Large intestine (tissue), 12 donors: Measurements from ENCODE around the gene MTHFD1L. TPM values are rescaled to one million over a fixed set of nuclear protein-coding genes. Genes with fewer than 3 reads are reported as not detected.
"Not testable (repeated sequence)": the region's sequence is repeated elsewhere in the genome, so short reads cannot be mapped to it uniquely, and the experiment has no call there.

Experiments used
- DNase-seq, 2 donors: peaks; one replicate each; pipeline versions ENCODE4 v3.0.0 to v3.0.0-alpha.2; 2013
- H3K27ac ChIP-seq: one replicate; pipeline ENCODE4 v1.5.1; 2013; ENCODE audit warnings: low read length
- H3K27me3 ChIP-seq: 2 replicates; pipeline ENCODE4 v1.6.1; 2013; ENCODE audit warnings: low read length; ENCODE audit not compliant: control insufficient read depth, insufficient read depth
- H3K36me3 ChIP-seq: 2 replicates; pipeline ENCODE4 v1.6.1; 2013; ENCODE audit warnings: low read length; ENCODE audit not compliant: control insufficient read depth, insufficient read depth
- H3K4me1 ChIP-seq: one replicate; pipeline ENCODE4 v1.6.1; 2013; ENCODE audit warnings: low read length; ENCODE audit not compliant: control insufficient read depth, insufficient read depth
- H3K4me3 ChIP-seq: one replicate; pipeline ENCODE4 v1.5.1; 2013; ENCODE audit warnings: low read length
- H3K9me3 ChIP-seq: one replicate; pipeline ENCODE4 v1.6.1; 2013; ENCODE audit warnings: mild to moderate bottlenecking, low read depth, low read length, moderate library complexity; ENCODE audit not compliant: control insufficient read depth
- WGBS: methylation state at CpG from one replicate; pipeline ENCODE4 v1.1.5; 2013; ENCODE audit warnings: low lambda C conversion rate; ENCODE audit not compliant: insufficient coverage; 5-methylcytosine and 5-hydroxymethylcytosine counted together
- long read RNA-seq, 11 donors: transcript quantifications; one replicate each; lab custom pipeline, GENCODE V29; 2026
- polyA plus RNA-seq: library from polyadenylated mRNA; unstranded; fragments of 120-200 nt; gene quantifications from one replicate; pipeline ENCODE4 v1.2.1, GENCODE V29; 2013

The MTHFD1L gene
- 11.7 TPM for polyA plus RNA-seq
- long read RNA-seq, donor 1, partial matches to known transcripts: 0 of 2 reads
- long read RNA-seq, donor 1, other reads (novel, unspliced or antisense): 0 of 2 reads
- long read RNA-seq, donor 2, partial matches to known transcripts: 0 of 1 reads
- long read RNA-seq, donor 2, other reads (novel, unspliced or antisense): 0 of 1 reads
- long read RNA-seq, donor 3, partial matches to known transcripts: 7 of 8 reads
- long read RNA-seq, donor 3, other reads (novel, unspliced or antisense): 0 of 8 reads
- long read RNA-seq, donor 4: 0 reads
- long read RNA-seq, donor 5, partial matches to known transcripts: 0 of 3 reads
- long read RNA-seq, donor 5, other reads (novel, unspliced or antisense): 0 of 3 reads
- long read RNA-seq, donor 6: 0 reads
- long read RNA-seq, donor 7, partial matches to known transcripts: 0 of 1 reads
- long read RNA-seq, donor 7, other reads (novel, unspliced or antisense): 0 of 1 reads
- long read RNA-seq, donor 8, partial matches to known transcripts: 0 of 1 reads
- long read RNA-seq, donor 8, other reads (novel, unspliced or antisense): 0 of 1 reads
- long read RNA-seq, donor 9, partial matches to known transcripts: 5 of 5 reads
- long read RNA-seq, donor 9, other reads (novel, unspliced or antisense): 0 of 5 reads
- long read RNA-seq, donor 10, partial matches to known transcripts: 0 of 2 reads
- long read RNA-seq, donor 10, other reads (novel, unspliced or antisense): 0 of 2 reads
- long read RNA-seq, donor 11, partial matches to known transcripts: 0 of 1 reads
- long read RNA-seq, donor 11, other reads (novel, unspliced or antisense): 0 of 1 reads

GRCh38 chr6:150865406-150866146, at the start of gene MTHFD1L:
Gene MTHFD1L, plus strand, starts transcription at chr6:150865702. Its CDS starts 121 bp downstream, at chr6:150865823.
- peak within 1 kb of the TSS; percentile 94 for H3K27ac ChIP-seq
- H3K9me3 ChIP-seq: no peaks in the 10 kb centered on the region
- no peaks in the 10 kb centered on the region for H3K36me3 ChIP-seq
- peak within 1 kb of the TSS; percentile 73 for H3K4me3 ChIP-seq
- peak; percentile 77 to 90 for DNase-seq
- peaks cover 7% of the 10 kb centered on the region for H3K4me1 ChIP-seq
- WGBS: no CpG with 5 or more reads among the region's 82 CpGs
- no peaks in the 10 kb centered on the region for H3K27me3 ChIP-seq

DNA sequence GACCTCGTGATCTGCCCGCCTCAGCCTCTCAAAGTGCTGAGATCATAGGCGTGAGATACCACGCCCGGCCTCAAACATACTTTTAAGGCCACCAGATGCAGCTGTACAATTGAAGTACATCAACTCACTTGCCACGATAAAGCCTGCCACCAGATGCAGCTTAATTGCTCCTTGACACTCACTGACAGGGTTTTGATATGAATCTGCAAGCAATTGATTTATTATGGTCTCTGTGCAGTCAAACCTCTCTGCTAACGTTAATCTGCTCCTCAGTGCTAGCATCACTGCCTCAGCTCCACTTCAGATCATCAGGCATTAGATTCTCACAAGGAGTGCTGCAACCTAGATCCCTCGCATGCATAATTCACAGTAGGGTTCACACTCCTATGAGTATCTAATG, 48.9 kb upstream of the MTHFD1L start:
- not testable (repeated sequence) for H3K4me1 ChIP-seq, H3K9me3 ChIP-seq, DNase-seq, H3K4me3 ChIP-seq, H3K27ac ChIP-seq, H3K36me3 ChIP-seq, H3K27me3 ChIP-seq
- WGBS: no CpG with 5 or more reads among the region's 8 CpGs

DNA sequence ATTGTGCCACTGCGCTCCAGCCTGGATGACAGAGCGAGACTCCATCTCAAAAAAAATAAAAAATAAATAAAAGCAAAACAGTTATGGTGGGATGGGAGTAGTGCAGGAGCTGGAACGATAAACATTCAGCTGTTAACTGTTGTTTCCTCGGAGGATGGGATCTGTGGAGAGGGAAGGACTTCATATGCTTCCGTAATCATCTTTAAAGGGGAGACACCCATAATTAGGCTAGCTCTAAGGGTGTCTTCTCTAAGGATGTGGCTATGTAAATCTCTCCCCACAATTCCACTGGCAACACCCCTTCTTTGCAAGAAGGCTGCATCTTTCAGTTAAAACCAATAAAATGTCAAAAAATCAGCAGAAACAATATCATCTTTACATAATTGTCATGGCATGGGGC, 42.6 kb upstream of the MTHFD1L start:
- no CpG with 5 or more reads among the region's 5 CpGs for WGBS
- DNase-seq: no peak
- H3K4me1 ChIP-seq: no peaks in the 10 kb centered on the region
- H3K36me3 ChIP-seq: peaks cover 6% of the 10 kb centered on the region
- no peaks in the 10 kb centered on the region for H3K27me3 ChIP-seq
- no peak overlapping the region for H3K27ac ChIP-seq
- no peaks in the 10 kb centered on the region for H3K9me3 ChIP-seq
- H3K4me3 ChIP-seq: no peak overlapping the region

DNA sequence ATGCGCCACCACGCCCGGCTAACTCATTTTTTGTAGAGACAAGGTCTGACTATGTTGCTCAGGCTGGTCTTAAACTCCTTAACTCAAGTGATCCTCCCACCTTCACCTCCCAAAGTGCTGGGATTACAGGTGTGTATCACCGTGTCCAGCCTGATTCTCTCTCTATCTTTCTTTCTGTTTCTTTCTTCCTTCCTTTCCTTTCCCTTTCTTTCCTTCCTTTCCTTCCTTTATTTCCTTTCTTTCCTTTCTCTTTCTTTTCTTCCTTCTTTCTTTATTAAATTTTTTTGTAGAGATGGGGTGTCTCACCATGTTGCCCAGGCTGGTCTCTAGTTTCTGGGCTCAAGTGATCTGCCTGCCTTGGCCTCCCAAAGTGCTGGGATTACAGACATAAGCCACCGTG, 38.7 kb upstream of the MTHFD1L start:
- DNase-seq: no peak
- Histone ChIP-seq H3K4me3 (no peak overlapping the region), H3K27me3 (no peaks in the 10 kb centered on the region), H3K27ac (no peak overlapping the region), H3K4me1 (no peaks in the 10 kb centered on the region), H3K9me3 (no peaks in the 10 kb centered on the region), H3K36me3 (peaks cover 6% of the 10 kb centered on the region)
- WGBS: 89% methylated on average over 1 of the region's 5 CpGs

GRCh38 chr6:150828107-150828506, 37.4 kb upstream of the MTHFD1L start:
- not testable (repeated sequence) for H3K9me3 ChIP-seq, H3K4me1 ChIP-seq, H3K36me3 ChIP-seq, H3K4me3 ChIP-seq, H3K27ac ChIP-seq, DNase-seq, H3K27me3 ChIP-seq
- no CpG with 5 or more reads among the region's 9 CpGs for WGBS

DNA sequence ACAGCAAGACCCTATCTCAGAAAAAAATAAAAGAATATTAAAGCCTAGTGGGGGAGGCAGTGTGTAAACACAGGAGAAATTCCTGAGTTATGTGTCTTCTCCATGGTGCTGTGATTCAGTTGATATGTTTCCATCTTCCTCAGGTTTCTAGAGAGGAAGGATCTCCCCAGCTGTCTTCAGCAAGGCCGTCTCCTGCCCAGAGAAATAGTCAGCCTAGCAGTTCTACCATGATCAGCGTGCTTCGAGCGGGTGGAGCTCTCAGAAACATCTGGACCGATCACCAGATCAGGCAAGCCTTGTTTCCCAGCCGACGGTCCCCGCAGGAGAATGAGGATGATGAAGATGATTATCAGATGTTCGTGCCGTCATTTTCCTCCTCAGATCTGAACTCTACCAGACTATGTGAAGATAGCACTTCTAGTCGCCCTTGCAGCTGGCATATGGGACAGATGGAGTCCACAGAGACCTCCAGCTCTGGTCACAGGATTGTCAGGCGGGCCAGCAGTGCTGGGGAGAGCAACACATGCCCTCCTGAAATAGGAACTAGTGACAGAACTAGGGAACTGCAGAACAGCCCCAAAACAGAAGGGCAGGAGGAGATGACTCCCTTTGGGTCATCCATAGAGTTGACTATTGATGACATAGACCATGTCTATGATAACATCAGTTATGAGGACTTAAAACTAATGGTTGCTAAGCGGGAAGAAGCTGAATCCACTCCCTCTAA, 34.9 kb upstream of the MTHFD1L start:
- WGBS: no CpG with 5 or more reads among the region's 13 CpGs
- H3K4me1 ChIP-seq: no peaks in the 10 kb centered on the region
- peaks cover 8% of the 10 kb centered on the region for H3K36me3 ChIP-seq
- H3K4me3 ChIP-seq: no peak overlapping the region
- no peaks in the 10 kb centered on the region for H3K27me3 ChIP-seq
- DNase-seq: no peak
- H3K27ac ChIP-seq: no peak overlapping the region
- H3K9me3 ChIP-seq: no peaks in the 10 kb centered on the region

- Histone ChIP-seq H3K27me3 (no peaks in the 10 kb centered on the region), H3K36me3 (peaks cover 8% of the 10 kb centered on the region), H3K4me3 (no peak overlapping the region), H3K4me1 (no peaks in the 10 kb centered on the region), H3K27ac (no peak overlapping the region), H3K9me3 (no peaks in the 10 kb centered on the region)
- WGBS: no CpG with 5 or more reads among the region's 14 CpGs
- DNase-seq: no peak
Observed at GRCh38 chr6:150831577-150831976, 33.9 kb upstream of the MTHFD1L start.

- no peak overlapping the region for H3K4me3 ChIP-seq
- no peaks in the 10 kb centered on the region for H3K27me3 ChIP-seq
- H3K27ac ChIP-seq: no peak overlapping the region
- no peak for DNase-seq
- no peaks in the 10 kb centered on the region for H3K4me1 ChIP-seq
- peaks cover 8% of the 10 kb centered on the region for H3K36me3 ChIP-seq
- H3K9me3 ChIP-seq: no peaks in the 10 kb centered on the region
Observed at GRCh38 chr6:150835620-150836019, 29.9 kb upstream of the MTHFD1L start.

DNA sequence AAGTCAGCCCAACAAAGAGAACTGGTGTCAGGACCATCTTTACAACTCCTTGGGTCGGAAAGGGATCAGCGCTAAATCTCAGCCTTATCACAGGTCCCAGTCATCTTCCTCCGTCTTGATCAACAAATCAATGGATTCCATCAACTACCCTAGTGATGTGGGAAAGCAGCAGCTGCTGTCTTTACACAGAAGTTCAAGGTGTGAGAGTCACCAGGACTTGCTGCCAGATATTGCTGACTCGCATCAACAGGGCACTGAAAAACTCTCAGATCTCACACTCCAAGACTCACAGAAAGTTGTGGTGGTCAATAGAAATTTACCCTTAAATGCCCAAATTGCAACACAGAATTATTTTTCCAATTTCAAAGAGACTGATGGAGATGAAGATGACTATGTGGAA, 25.3 kb upstream of the MTHFD1L start:
- Histone ChIP-seq H3K36me3 (peaks cover 7% of the 10 kb centered on the region), H3K4me1 (no peaks in the 10 kb centered on the region), H3K9me3 (no peaks in the 10 kb centered on the region), H3K4me3 (no peak overlapping the region), H3K27ac (no peak overlapping the region), H3K27me3 (no peaks in the 10 kb centered on the region)
- no peak for DNase-seq
- WGBS: 100% methylated on average over 4 of the region's 4 CpGs

DNA sequence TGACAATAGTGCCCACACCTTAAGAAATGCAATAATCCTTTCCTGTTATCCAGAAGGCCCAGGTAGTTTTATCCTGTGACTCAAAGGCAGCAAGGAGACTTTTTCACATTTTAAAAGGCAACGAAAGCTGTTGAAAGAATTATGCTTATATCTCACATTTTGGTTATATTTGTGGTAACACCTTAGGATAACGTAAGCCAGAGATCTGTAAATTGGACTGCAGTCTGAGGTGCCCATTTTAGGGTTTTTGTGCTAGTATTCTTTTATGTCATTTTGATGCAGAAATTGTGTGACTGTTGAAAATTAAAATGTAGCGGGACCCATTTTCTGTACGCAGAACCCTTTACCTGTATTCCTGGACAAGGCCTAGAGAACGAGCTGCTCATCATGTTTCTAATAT, 24.3 kb upstream of the MTHFD1L start:
- H3K4me1 ChIP-seq: no peaks in the 10 kb centered on the region
- peaks cover 7% of the 10 kb centered on the region for H3K36me3 ChIP-seq
- H3K27ac ChIP-seq: no peak overlapping the region
- no peaks in the 10 kb centered on the region for H3K9me3 ChIP-seq
- DNase-seq: no peak
- H3K27me3 ChIP-seq: no peaks in the 10 kb centered on the region
- no peak overlapping the region for H3K4me3 ChIP-seq
- WGBS: 100% methylated on average over 3 of the region's 5 CpGs
